Suprapubic skin (tissue), 2 donors: ENCODE data around the gene ENAH.

Experiments
- EP300 ChIP-seq: sonication (generic); formaldehyde crosslinking; IDR thresholded peaks from one replicate; pipeline ENCODE4 v1.6.1; 2017; ENCODE audit warnings: antibody characterized with exemption
- POLR2A ChIP-seq, 2 donors: fragments of 450-650 bp; IDR thresholded peaks; one replicate each; pipeline ENCODE4 v1.6.1; 2017; ENCODE audit warnings: antibody characterized with exemption in 2 of 2, mild to moderate bottlenecking in 2 of 2, moderate library complexity in 2 of 2

DNA sequence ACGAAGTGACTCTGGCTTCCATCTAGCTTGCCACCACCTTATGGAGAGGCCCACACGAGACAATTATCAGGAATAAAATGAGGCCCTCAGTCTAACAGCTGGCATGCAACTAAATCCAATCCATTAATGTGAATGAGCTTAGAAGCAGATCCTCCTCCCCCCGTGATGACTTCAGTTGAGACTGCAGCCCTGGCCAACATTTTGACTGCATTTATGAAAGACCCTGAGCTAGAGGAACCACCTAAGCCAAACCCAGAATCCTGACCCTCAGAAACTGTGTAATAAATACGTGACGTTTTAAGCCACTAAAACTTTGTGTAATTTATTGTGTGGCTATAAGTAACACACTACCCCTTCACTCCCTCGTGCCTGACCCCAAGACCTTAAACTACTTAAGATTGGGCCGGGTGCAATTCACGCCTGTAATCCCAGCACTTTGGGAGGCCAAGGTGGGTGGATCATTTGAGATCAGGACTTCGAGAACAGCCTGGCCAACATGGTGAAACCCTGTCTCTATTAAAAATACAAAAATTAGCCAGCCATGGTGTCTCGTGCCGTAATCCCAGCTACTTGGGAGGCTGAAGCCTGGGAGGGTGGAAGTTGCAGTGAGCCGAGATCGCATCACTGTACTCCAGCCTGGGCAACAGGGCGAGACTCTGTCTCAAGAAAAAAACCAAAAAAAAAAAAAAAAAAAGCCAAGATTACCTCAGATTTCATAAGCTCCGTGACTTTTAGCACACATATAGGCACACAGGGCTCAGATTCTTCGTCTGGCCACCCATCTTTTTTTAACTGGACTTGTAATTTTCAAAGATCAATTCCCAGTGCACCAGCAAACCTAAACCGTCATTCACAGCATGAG, 72.5 kb downstream of the ENAH start:
- no peak for TF ChIP-seq EP300
- no peak for TF ChIP-seq POLR2A (IDR thresholded peaks at IDR 0.05)
